PC-9 (cell line): ENCODE measurements around the gene MASP2.

Source experiments
- CTCF ChIP-seq: fragments of 200-600 bp; sonication (generic); conservative IDR thresholded peaks from 2 replicates; pipeline ENCODE4 v1.6.1; 2017; ENCODE audit warnings: mixed run types, antibody characterized with exemption, mild to moderate bottlenecking, moderate library complexity
- EZH2 ChIP-seq: fragments of 200-600 bp; sonication (generic); IDR thresholded peaks from 2 replicates; pipeline ENCODE4 v1.8.0; 2017; ENCODE audit warnings: antibody characterized with exemption, low read depth

GRCh38 chr1:11042065-11042464 is 5.0 kb downstream of the MASP2 start:
- TF ChIP-seq CTCF (no peak), EZH2 (no peak)
